ENCODE results near the gene SCN4A.
"Not testable (repeated sequence)": the region's sequence is repeated elsewhere in the genome, so short reads cannot be mapped to it uniquely, and the experiment has no call there.

SCN4A gene

GRCh38 chr17:64009571-64010402, 37.1 kb upstream of the SCN4A start:
- TF ChIP-seq CTCF (IDR thresholded peaks at IDR 0.05; ENCODE audit: low read depth, low read length), result no peak
- no peak overlapping the region for H3K4me3 ChIP-seq (ENCODE audit: low read depth, low read length)

- no peak for TF ChIP-seq CTCF (IDR thresholded peaks at IDR 0.05; ENCODE audit: low read depth, low read length)
- H3K4me3 ChIP-seq (ENCODE audit: low read depth, low read length), result no peak overlapping the region
Measured at GRCh38 chr17:64008830-64009229, 36.1 kb upstream of the SCN4A start.

- H3K4me3 ChIP-seq (ENCODE audit: low read depth, low read length), result no peak overlapping the region
Measured at GRCh38 chr17:64008346-64008745, 35.6 kb upstream of the SCN4A start.

GRCh38 chr17:64007838-64008282, 35.1 kb upstream of the SCN4A start:
- TF ChIP-seq CTCF (IDR thresholded peaks at IDR 0.05; ENCODE audit: low read depth, low read length), result no peak
- H3K4me3 ChIP-seq (ENCODE audit: low read depth, low read length), result no peak overlapping the region

More at GRCh38 chr17:64008346-64008745, 35.6 kb upstream of the SCN4A start:
- no peak for TF ChIP-seq CTCF (IDR thresholded peaks at IDR 0.05; ENCODE audit: low read depth, low read length)

- H3K4me3 ChIP-seq (ENCODE audit: low read depth, low read length), result not testable (repeated sequence)
Measured at GRCh38 chr17:64007089-64007837, 34.5 kb upstream of the SCN4A start.

GRCh38 chr17:64006361-64007088, 33.8 kb upstream of the SCN4A start:
- no peak for TF ChIP-seq CTCF (IDR thresholded peaks at IDR 0.05; ENCODE audit: low read depth, low read length)
- no peak overlapping the region for H3K4me3 ChIP-seq (ENCODE audit: low read depth, low read length)

GRCh38 chr17:64005734-64006167, 33.0 kb upstream of the SCN4A start:
- H3K4me3 ChIP-seq (ENCODE audit: low read depth, low read length), result no peak overlapping the region
- TF ChIP-seq CTCF (IDR thresholded peaks at IDR 0.05; ENCODE audit: low read depth, low read length), result no peak
